SKM-1 treated with dmso at 0.1 percent for 144 hours (cell line): Measurements from ENCODE around the gene SATB1.
A peak's percentile ranks its signal among the peaks of the same experiment; 100 is the strongest.
"Not testable (repeated sequence)": the region's sequence is repeated elsewhere in the genome, so short reads cannot be mapped to it uniquely, and the experiment has no call there.

Experiments used
- DNase-seq: peaks from one replicate; lab custom pipeline; 2025; ENCODE audit not compliant: unreplicated experiment; lab: John Stamatoyannopoulos, UW

Gene SATB1

GRCh38 chr3:18424729-18425640, at the start of gene SATB1:
Gene SATB1 (minus strand): TSS chr3:18425339. CDS start chr3:18420967, 4,372 bp downstream.
- peak; percentile 47 for DNase-seq

DNA sequence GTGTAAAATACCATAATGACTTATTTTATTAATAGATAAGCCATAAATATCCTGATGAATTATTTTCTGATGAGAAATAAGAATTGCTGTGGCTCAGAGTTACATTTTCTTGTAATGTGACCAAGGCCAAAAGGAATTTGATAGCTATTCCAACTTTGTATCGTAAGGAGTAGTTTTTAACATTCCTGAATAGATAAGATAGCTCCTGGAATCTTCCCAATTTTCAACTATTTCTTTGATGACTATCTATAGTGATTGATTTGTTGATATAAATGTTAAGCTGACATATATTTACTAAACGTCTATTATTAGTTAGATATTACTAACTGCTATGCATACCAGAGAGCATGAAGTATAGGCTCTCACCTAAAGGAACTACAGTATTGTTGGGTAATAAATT, 49.1 kb upstream of the SATB1 start:
- DNase-seq = no peak

GRCh38 chr3:18469775-18470174, 44.6 kb upstream of the SATB1 start:
- DNase-seq = no peak

- no peak for DNase-seq
Observed at GRCh38 chr3:18466136-18466535, 41.0 kb upstream of the SATB1 start.

- no peak for DNase-seq
Observed at GRCh38 chr3:18454766-18455165, 29.6 kb upstream of the SATB1 start.

DNA sequence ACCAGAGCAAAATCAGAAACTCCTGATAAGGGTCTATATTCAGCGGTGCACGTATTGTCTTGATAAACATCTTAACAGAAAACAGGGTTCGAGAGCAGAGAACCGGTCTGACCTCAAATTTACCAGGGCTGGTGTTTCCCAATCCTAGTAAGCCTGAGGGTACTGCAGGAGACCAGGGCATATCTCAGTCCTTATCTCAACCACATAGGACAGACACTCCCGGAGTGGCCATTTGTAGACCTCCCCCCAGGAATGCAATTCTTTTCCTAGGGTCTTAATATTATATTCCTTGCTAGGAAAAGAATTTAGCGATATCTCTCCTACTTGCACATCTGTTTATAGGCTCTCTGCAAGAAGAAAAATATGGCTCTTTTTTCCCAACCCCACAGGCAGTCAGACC, 24.5 kb upstream of the SATB1 start:
- DNase-seq = not testable (repeated sequence)

- DNase-seq = no peak
Observed at GRCh38 chr3:18447720-18448119, 22.6 kb upstream of the SATB1 start.

DNA sequence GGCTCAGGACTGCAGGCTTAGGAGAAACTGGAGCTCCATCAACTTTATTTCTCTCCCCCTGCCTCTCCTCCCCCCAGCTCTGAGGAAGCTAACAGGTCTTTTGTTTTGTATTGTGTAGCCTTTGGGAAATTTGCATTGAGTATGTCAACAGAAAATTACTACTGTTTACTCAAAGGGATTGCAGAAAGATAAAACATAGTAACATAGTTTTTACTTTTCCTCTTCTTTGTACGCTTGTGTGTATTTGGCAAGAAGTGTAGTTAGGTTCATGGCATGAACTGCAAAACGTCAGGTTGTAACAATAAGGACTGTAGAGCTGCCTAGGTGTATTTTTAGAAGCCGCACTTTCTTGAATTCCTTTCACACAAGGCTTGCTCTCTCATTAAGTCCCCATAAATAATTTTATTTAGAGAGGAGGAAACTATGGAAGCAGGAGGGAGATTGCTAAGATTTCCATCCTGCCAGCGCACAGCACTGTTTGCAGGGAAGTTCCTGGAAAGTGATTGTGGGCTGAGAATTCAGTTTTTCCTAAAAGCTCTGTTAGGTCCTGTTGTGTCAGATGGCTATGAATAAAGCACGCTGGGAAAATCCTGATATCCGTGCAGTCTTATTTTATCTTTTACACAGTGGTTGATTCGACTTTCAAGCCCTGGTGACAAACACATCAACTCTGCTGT, 21.1 kb upstream of the SATB1 start:
- DNase-seq = no peak

DNA sequence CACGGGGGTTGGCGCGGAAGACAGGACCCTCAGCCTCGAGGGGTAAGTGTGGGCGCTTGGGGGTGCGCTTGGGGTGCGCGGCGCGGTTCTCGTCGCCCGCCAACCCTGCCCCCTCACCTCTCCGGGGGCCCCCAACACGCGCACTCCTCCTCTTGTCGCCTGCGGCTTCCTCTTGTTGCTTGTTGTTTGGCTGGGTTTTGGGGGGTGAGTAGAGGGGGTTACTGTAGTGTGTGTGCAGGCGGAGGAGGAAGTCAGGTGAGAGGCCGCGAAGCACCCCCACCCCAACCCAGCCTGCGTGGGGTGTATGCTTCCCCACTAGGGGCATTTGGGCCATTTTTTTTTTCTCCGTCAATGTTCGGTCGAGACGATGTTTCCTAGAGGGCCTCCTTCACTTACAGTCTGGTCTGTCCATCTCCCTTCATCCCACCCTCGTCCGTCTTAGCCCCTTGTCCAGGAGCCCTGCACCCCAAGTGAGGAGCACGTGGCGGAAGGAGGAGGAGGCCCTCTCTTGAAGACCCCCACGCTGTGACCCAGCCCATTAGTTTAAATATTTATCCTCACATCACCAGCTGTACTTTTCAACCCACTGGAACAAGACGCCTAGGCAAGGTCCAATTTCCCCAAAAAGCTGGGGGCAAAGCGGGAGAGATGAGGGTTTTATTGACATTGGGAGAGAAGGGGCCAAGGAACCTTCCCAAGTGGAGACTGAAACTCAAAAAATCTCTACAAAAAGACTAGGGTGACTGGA, 20.4 kb upstream of the SATB1 start:
- DNase-seq = peak; percentile 48

- peak; percentile 73 for DNase-seq
Observed at GRCh38 chr3:18444595-18445400, 19.7 kb upstream of the SATB1 start.

DNA sequence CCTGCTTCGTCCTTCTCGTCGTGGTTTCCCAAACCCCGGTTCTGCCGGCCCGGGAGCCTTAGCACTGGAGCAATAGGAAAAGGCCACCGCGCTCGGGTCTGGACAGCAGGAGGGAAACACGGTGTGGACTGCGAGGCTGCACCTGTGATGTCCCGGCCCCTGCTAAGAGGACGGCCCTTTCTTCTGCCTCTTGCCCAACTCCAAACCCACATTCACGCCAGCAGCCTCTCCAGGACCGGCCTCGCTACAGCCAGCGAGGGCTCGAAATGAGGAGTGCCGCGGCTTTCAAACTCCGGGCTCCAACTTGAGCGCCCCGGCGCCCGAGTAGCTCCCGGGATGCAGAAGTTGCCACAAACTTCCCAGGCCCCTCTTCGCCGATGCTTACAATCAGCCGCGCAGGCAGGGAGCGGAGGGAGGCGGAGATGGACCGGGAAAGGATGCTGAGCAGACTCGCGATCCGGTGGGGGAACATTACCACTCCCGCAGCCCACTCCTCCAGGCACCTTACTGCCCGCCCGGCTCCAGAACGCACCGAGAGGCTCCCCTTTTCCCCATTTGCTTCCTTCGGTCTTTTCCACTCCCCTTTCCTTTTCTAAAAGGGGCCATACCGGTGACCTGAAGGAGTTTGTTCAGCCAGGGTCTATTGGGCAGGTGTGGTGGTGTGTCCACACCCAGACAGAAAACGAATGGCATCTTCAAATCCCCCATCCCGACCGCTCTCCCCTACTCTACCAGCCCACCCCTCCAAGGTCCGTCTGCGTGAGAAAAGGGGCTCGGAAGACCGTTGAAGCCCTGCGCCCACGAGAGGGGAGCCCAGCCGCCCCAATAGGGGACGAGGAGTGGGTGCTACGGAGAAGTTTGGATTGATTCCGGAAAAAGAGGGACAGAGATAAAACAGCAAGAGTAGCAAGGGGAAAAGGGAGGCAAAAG, 18.8 kb upstream of the SATB1 start:
- DNase-seq = no peak

- DNase-seq = peak; percentile 42
Observed at GRCh38 chr3:18442756-18443664, 17.9 kb upstream of the SATB1 start.

DNA sequence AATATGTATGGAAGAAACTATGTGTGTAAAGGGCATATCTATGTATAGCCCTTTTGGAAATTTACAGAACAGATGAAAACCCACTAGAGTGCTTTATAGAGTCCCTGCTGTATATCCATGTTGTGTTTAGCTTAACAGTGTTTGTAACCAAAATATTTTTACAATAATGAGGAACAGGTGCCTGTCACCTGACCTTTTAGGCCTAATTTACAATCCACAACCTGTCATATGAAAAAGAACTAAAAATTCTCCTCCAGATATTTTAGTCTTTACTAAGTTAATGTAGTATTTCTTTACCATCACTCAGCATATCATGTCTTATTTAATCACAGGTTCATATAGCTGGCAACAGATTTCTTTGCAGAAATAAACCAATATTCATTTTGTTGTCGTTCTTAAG, 16.4 kb upstream of the SATB1 start:
- DNase-seq = no peak

DNA sequence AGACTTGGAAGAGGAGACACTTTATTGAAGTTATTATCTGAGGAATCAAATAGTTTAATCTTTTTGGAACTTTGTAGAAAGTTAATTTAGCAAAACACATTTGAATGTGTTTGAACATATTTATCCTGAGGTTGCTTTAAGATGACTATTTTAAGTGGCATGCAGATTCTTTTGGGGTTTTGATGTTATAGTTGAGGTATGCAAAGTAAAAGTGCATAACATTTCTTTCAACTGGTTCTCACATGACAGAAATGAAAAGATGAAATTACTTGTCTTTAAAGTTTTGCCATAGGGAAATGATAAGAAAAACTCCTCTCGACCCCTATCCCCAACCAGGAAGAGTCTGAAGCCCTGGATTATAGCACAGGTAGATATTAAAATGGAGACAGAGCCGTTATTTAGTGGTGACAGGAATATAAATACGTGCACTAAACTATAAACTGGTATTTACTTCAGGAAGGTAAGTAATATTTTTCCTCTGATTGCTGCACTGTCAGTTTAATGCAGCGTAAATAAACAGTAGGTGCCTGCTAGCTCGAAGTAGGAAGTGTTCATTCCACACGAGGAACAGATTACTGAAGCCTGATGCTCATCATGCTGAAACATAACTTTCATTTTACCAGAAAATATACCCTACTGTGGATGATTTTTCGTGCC, 15.1 kb upstream of the SATB1 start:
- DNase-seq = no peak

DNA sequence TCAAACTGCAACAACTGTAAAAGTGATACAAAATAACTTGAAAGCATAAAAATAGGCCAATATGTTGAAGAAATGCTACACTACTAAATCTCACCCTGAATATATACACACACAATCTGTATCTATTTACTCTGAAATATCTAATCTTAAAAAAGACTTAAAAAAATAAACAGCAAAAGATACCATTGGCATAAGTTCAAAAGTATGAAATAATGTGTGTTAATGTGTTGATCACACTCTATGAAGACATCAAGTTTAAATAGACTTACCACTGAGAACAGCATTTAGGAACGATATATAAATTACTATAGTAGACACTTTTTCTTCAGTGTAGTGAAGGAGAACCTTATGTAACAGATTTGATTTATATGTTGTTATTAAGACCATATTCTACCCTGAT, 14.1 kb upstream of the SATB1 start:
- DNase-seq = no peak

GRCh38 chr3:18438586-18438985, 13.4 kb upstream of the SATB1 start:
- DNase-seq = no peak

GRCh38 chr3:18436213-18436612, 11.1 kb upstream of the SATB1 start:
- DNase-seq = no peak

DNA sequence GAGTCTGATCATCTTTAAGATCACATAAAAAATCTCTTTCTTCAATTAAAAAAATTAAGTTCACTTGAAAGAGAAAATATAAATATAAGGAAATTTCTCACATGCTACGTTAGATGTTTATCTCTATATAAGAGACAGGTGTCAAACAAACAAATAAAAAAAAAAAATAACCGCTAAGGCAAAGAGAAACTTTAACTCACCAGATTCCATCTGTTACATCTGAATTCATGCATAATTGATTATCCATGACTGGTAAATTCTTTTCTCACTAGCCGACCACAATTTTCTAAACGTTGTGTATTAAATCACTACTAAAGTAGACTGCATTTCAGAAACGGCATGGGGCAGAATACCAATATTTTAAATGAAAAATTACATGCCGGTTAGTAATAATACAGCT, 9.6 kb upstream of the SATB1 start:
- no peak for DNase-seq
